Fibroblast of lung (primary cell): ENCODE data around the gene THOP1. TPM values are rescaled to one million over a fixed set of nuclear protein-coding genes. Genes with fewer than 3 reads are reported as not detected.

Experiments used
- DNase-seq, 2 donors: peaks; one replicate each; pipeline versions ENCODE4 v3.0.0 to v3.0.0-alpha.2; 2010; ENCODE audit warnings: low read depth in 2 of 2
- H2AFZ ChIP-seq: 2 replicates; pipeline ENCODE4 v1.5.1; 2012; ENCODE audit warnings: low read length, control low read depth, inconsistent platforms
- H3K27ac ChIP-seq: 2 replicates; pipeline ENCODE4 v1.5.1; 2011; ENCODE audit warnings: low read length, control low read depth; ENCODE audit not compliant: insufficient read depth
- H3K27me3 ChIP-seq: 2 replicates; pipeline ENCODE4 v1.5.1; 2011; ENCODE audit warnings: mild to moderate bottlenecking, low read length; ENCODE audit not compliant: control insufficient read depth, insufficient read depth
- H3K36me3 ChIP-seq: 2 replicates; pipeline ENCODE4 v1.5.1; 2011; ENCODE audit warnings: low read length; ENCODE audit not compliant: control insufficient read depth, insufficient read depth
- H3K4me1 ChIP-seq: 2 replicates; pipeline ENCODE4 v1.5.1; 2011; ENCODE audit warnings: low read length; ENCODE audit not compliant: control insufficient read depth, insufficient read depth; ENCODE audit errors: extremely low read depth
- H3K4me2 ChIP-seq: 2 replicates; pipeline ENCODE4 v1.5.1; 2011; ENCODE audit warnings: low read length, control low read depth; ENCODE audit not compliant: insufficient read depth; ENCODE audit errors: extremely low read depth
- H3K4me3 ChIP-seq, 4 experiments: fragments of 200-600 bp in 1 of 4; sonication (generic) in 1 of 4; replicated peaks in 1 of 4; 2 replicates each; pipeline ENCODE4 v1.5.1; 2011 to 2016; ENCODE audit warnings: low read length in 4 of 4, low read depth in 3 of 4, mild to moderate bottlenecking in 3 of 4, control low read depth in 2 of 4, inconsistent platforms in 1 of 4, mixed read lengths in 1 of 4; ENCODE audit not compliant: insufficient read depth in 1 of 4; ENCODE audit errors: control extremely low read depth in 1 of 4
- H3K79me2 ChIP-seq: 2 replicates; pipeline ENCODE4 v1.5.1; 2012; ENCODE audit warnings: mild to moderate bottlenecking, low read length, inconsistent platforms; ENCODE audit not compliant: control insufficient read depth, insufficient read depth
- H3K9ac ChIP-seq: 2 replicates; pipeline ENCODE4 v1.5.1; 2011; ENCODE audit warnings: mild to moderate bottlenecking, low read length, control low read depth; ENCODE audit not compliant: insufficient read depth
- H3K9me3 ChIP-seq: 2 replicates; pipeline ENCODE4 v1.5.1; 2012; ENCODE audit warnings: low read depth, low read length; ENCODE audit not compliant: control insufficient read depth, insufficient read depth
- H4K20me1 ChIP-seq: 2 replicates; pipeline ENCODE4 v1.5.1; 2011; ENCODE audit warnings: low read length; ENCODE audit not compliant: control insufficient read depth, insufficient read depth; ENCODE audit errors: extremely low read depth
- CTCF ChIP-seq, 2 donors: IDR thresholded peaks in 1 of 2; conservative IDR thresholded peaks in 1 of 2; 1 replicate in 1 of 2; 2 replicates in 1 of 2; pipeline ENCODE4 v1.5.1; 2011 to 2012; ENCODE audit warnings: low read length in 2 of 2, control low read depth in 1 of 2, inconsistent platforms in 1 of 2, low read depth in 1 of 2, mild to moderate bottlenecking in 1 of 2
- EZH2 ChIP-seq: IDR thresholded peaks from 2 replicates; pipeline ENCODE4 v1.5.1; 2012; ENCODE audit warnings: low read length, control low read depth, mild to moderate bottlenecking; ENCODE audit errors: missing control alignments
- polyA plus RNA-seq, 2 donors: library from polyadenylated mRNA; depleted of rRNA in 1 of 2; stranded (reverse) in 1 of 2; unstranded in 1 of 2; fragments of >200 nt; gene quantifications; 2 replicates each; pipeline ENCODE4 v1.2.1, GENCODE V29; 2011 to 2012; ENCODE audit warnings: missing spikeins in 1 of 2
- total RNA-seq: library from RNA; depleted of rRNA; stranded (reverse); fragments of >200 nt; gene quantifications from 2 replicates; pipeline ENCODE4 v1.2.1, GENCODE V29; 2014

Gene THOP1
- total and polyA plus RNA-seq, 2 donors (not counting 1 experiment from before 2014, with no cell fraction given): 23.6 to 49.5 TPM

- H3K27ac ChIP-seq: no peak overlapping the region
- H3K4me3 ChIP-seq: no peak overlapping the region
- no peak overlapping the region for H3K4me2 ChIP-seq
- DNase-seq: no peak
- peaks cover 2% of the 10 kb centered on the region for H3K79me2 ChIP-seq
- H3K9ac ChIP-seq: no peak overlapping the region
- TF ChIP-seq CTCF (conservative IDR thresholded peaks at IDR 0.05 in 1 of 2, IDR thresholded peaks at IDR 0.05 in 1 of 2; ENCODE audit: low read depth in 1 of 2, low read length in 2 of 2): no peak
- no peak for TF ChIP-seq EZH2
- peaks cover 12% of the 10 kb centered on the region for H3K9me3 ChIP-seq
- H3K27me3 ChIP-seq: no peaks in the 10 kb centered on the region
- H2AFZ ChIP-seq: no peak overlapping the region
- H3K36me3 ChIP-seq: peaks cover 4% of the 10 kb centered on the region
- no peaks in the 10 kb centered on the region for H4K20me1 ChIP-seq
- H3K4me1 ChIP-seq: no peaks in the 10 kb centered on the region
These were observed 65.1 kb downstream of the THOP1 start for GRCh38 chr19:2850256-2850925.

DNA sequence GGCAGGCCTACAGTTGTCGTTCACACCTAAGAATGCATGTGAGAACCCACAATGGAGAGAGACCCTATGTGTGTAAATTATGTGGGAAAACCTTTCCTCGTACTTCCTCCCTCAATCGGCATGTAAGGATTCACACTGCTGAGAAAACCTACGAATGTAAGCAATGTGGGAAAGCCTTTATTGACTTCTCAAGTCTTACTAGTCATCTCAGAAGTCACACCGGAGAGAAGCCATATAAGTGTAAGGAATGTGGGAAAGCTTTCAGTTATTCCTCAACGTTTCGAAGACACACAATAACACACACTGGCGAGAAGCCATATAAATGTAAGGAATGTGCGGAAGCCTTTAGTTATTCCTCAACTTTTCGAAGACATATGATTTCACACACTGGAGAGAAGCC lies 67.3 kb downstream of the THOP1 start:
- no peaks in the 10 kb centered on the region for H3K27me3 ChIP-seq
- H3K4me3 ChIP-seq: no peak overlapping the region
- peak in 1 of 2 donors; percentile 11 for DNase-seq
- H2AFZ ChIP-seq: no peak overlapping the region
- H3K9me3 ChIP-seq: peaks cover 12% of the 10 kb centered on the region
- H4K20me1 ChIP-seq: no peaks in the 10 kb centered on the region
- H3K27ac ChIP-seq: no peak overlapping the region
- no peaks in the 10 kb centered on the region for H3K79me2 ChIP-seq
- TF ChIP-seq CTCF (conservative IDR thresholded peaks at IDR 0.05 in 1 of 2, IDR thresholded peaks at IDR 0.05 in 1 of 2; ENCODE audit: low read depth in 1 of 2, low read length in 2 of 2) (no peak), EZH2 (no peak)
- H3K36me3 ChIP-seq: peaks cover 4% of the 10 kb centered on the region
- H3K4me1 ChIP-seq: no peaks in the 10 kb centered on the region
- no peak overlapping the region for H3K9ac ChIP-seq
- H3K4me2 ChIP-seq: no peak overlapping the region

DNA sequence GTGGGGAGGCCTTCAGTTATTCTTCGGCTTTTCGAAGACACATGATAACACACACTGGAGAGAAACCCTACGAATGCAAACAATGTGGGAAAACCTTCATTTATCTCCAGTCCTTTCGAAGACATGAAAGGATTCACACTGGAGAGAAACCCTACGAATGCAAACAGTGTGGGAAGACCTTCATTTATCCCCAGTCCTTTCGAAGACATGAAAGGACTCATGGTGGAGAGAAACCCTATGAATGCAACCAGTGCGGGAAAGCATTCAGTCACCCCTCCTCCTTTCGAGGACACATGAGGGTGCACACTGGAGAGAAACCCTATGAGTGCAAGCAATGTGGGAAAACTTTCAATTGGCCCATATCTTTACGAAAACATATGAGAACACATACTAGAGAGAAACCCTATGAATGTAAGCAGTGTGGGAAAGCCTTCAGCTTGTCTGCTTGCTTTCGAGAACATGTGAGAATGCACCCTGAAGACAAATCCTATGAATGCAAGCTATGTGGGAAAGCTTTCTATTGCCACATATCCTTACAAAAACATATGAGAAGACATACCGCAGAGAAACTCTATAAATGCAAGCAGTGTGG lies 67.8 kb downstream of the THOP1 start:
- H3K36me3 ChIP-seq: peaks cover 4% of the 10 kb centered on the region
- no peak overlapping the region for H3K27ac ChIP-seq
- no peak overlapping the region for H3K4me2 ChIP-seq
- peak in 1 of 2 donors; percentile 6 for DNase-seq
- no peak for TF ChIP-seq CTCF (conservative IDR thresholded peaks at IDR 0.05 in 1 of 2, IDR thresholded peaks at IDR 0.05 in 1 of 2; ENCODE audit: low read depth in 1 of 2, low read length in 2 of 2)
- no peak for TF ChIP-seq EZH2
- no peak overlapping the region for H2AFZ ChIP-seq
- no peak overlapping the region for H3K9ac ChIP-seq
- H4K20me1 ChIP-seq: no peaks in the 10 kb centered on the region
- peaks cover 12% of the 10 kb centered on the region for H3K9me3 ChIP-seq
- H3K27me3 ChIP-seq: no peaks in the 10 kb centered on the region
- no peaks in the 10 kb centered on the region for H3K79me2 ChIP-seq
- no peak overlapping the region for H3K4me3 ChIP-seq
- no peaks in the 10 kb centered on the region for H3K4me1 ChIP-seq
